ENCODE results near the gene SUOX.

- no peak for TF ChIP-seq CTCF (IDR thresholded peaks at IDR 0.05; ENCODE audit: low read depth, low read length)
- TF ChIP-seq MAX (IDR thresholded peaks at IDR 0.05; ENCODE audit: low read depth, low read length) = no peak
- no peak for TF ChIP-seq POLR2A (IDR thresholded peaks at IDR 0.05; ENCODE audit: extremely low read depth, insufficient read length)
These were observed 12.2 kb upstream of the SUOX start for GRCh38 chr12:55984861-55985260.
